Stimulated activated CD8-positive, alpha-beta memory T cell treated with anti-CD3 and anti-CD28 coated beads, Interleukin-15, amount 100 ng/mL, for 4 hours (primary cell): ENCODE data around the gene SLMAP.

Source experiments
- DNase-seq, 2 donors: peaks; one replicate each; pipeline ENCODE4 v3.0.0-alpha.2; 2020; ENCODE audit warnings: low read depth in 2 of 2

Gene SLMAP

DNA sequence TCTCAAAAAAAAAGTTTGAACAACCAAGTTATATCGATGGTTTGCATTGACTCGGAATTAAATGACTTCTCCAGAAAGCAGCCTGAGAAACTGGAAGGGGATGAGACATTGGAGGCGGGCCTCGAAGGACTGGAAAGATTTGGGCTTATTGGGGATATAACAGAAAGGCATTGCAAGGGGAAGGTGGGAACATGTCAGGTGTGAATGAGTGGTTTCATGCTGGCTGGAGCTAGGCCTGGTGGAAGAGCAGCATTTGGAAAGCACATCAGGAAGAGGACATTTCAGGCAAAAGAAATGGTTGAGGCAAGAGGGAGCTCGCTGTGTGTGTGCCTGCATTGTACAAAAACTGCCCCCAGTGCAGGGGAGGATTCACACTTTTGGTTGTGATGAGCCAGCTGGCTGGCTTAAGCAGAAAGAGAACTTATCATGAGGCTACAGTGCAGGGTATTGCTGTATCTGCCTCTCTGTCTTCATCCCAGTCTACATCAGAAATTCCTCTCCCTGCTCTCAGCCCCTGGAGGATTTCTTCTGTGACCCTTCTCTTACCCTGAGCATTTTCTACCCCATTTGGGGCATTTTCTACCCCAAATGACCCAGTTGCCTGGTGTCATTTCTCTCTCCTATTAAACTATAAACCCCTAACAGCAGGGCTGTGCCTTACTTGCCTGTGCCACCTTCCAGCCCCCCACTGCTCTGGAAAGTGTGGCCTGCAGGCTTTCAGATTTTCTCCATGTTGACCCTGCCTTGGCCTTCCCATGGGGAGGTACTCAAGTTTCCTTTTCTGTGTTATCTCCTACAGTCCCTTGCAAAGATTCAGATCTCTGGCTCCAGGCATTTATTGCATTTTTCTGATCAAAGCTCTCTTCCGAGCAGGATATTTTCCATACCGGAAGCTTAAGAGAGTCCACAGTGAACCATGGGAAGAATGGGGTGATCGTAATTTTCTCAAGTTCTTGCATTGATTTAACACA lies 187.7 kb downstream of the SLMAP start:
- no peak for DNase-seq

DNA sequence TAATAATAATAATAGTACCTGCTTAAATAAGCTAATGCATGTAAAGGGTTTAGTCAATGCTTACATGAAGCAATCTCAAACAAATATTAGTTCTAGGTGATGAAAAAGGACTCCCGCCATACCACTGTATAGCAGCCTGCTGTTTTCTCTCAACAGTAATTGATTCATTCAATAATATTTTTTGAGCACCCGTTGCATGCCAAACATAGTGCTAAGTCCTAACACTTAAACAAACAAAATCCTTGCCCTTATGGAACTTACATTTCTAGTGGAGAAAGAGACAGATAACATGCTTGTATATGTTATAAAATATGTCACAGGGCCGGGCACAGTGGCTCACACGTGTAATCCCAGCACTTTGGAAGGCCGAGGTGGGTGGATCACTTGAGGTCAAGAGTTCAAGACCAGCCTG lies 190.9 kb downstream of the SLMAP start:
- DNase-seq: no peak

DNA sequence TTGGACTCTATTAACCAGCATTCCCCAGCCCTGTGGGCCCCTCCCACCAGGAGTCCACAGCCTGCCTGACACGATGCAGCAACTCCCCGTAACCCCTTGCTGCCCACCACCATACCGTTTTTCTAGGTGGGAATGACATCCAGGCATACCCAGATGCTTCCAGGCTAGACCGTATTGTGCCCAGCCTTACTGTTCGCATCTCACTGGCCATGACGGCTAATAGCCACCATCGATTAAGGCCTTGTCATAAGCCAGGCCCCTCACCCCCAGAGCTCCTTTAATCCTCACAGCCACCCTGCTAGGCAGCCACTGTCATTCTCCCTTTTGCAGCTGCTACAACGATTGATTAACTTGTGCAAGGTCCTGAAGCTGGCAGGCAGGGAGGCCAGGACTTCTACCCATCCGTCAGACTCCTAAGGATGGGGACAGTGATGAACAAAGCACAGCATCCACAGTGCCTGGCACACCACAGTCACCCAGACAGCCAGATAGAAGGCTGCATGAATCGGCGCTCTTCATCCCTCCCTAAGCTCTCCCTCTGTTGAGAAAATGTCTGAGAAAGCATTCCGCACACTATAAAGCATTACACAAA lies 192.1 kb downstream of the SLMAP start:
- DNase-seq: no peak

DNA sequence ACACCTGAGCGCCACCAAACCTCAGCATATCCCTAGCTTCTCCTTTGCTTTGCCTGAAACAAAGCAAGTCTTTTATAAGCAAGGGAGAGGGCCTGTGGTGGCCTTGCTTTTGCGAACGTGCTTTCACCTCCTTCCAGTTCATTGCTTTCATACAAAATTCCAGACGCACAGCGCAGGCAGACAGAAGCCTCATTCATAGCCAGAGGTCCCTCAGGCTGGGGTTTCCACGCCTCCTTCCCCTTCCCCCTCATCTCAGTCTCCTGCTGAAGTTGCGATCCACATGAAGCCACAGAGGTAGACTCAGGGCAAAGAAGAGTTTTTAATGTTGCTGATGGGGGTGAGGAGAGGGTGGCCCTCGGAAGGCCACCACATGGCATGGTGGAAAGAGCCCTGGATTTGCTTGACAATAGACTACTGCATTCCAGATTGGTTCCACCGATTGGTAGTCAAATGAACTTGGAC lies 192.7 kb downstream of the SLMAP start:
- no peak for DNase-seq

DNA sequence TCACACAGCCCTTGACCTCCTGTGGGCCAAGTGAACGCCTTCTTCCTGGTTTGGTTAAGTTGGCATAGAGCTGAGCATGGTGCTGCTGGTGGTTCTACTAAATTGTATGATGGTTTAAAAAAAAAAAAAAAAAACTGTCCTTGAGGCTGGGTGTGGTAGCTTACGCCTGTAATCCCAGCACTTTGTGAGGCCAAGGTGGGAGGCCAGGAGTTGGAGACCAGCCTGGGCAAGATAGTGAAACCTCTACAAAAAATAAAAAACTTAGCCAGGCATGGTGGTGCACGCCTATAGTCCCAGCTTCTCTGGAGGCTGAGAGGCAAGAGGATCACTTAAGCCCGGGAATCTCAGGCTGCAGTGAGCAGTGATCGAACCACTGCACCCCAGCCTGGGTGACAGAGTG lies 193.2 kb downstream of the SLMAP start:
- no peak for DNase-seq

DNA sequence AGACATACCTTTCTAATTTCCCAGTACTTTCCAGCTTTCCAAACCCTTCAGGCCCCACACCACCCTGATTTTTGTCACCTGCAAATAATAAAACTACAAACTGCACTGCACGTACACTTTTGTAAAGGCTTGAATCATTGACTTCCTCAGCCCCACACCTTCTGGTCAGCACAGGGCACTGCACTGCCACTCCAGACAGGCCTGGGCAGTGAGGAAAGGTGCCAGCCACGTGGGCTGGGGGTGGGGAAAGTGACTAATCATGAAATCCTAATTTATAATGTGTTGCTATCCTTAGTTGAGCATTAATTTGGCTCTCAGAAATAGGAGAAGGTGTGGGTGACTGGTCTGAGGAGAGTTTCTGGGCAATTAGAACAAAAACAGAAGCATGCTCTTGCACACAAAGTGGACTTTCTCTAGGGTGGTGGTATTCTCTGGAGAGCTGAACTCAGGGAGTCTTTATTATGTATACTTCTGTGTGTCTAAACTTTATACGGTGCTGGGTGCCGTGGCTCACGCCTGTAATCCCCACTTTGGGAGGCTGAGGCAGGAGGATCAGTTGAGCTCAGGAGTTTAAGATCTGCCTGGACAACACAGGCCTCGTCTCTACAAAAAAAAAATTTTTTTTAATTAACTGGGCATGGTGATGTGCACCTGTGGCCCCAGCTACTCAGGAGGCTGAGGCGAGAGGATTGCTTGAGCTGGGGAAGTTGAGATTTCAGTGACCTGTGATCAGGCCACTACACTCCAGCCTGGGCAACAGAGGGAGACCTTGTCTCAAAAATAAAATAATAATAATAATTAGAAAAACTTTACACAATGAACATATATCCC lies 193.9 kb downstream of the SLMAP start:
- DNase-seq: no peak

DNA sequence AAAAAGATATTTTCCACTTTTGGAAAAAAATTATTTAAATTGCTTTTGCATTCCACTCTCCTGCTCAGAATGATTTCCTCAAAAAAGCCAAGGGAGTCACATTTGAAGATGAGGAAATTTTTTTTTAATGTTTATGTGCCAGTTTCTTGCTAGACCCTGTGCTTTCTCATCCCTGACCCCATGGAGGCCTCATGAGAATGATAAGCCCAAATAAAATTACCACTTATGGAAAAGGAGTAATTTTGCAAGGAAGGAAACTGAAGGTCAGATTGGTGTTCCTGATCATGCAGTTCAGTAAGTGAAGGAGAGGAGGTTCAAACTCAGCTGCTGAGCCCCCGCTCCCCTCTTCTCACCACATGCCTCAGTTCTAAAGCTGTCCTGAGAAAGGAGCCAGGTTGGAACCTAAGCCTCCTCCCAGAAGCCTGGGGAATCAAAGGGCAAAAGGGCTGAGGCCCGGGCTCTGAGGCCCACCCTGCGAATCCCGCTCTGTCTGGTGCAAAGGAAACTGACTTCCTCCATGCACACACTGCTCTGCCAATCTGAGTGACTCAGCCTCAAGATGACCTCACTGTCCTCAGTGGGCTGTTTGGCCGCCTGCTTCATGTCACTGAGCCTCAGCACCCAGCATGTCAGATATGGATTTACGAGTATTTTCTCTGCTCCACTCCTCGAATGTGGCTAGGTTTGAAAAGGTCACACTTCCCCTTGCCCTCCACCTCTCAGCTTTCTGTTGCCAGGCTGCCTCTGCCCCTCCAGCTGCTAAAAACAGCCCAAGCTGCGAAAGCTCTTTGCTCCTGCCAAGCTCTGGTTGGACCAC lies 195.2 kb downstream of the SLMAP start:
- no peak for DNase-seq

DNA sequence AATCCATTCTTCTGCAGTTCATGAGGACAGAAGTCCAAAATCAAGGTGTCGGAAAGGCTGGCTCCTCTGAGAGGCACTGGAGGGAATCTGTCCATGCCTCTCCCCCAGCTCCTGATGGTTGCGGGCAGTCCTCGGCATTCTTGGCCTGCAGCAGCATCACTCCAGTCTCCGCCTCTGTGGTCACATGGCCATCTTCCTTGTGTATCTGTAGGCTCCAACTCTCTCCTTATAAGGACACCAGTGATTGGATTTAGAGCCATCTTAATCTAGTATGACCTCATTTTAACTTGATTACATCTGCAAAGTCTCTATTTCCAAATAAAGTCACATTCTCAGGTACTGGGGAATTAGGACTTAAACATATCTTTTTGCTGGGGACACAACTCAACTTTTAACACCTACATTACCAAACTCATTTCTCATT lies 196.1 kb downstream of the SLMAP start:
- no peak for DNase-seq

DNA sequence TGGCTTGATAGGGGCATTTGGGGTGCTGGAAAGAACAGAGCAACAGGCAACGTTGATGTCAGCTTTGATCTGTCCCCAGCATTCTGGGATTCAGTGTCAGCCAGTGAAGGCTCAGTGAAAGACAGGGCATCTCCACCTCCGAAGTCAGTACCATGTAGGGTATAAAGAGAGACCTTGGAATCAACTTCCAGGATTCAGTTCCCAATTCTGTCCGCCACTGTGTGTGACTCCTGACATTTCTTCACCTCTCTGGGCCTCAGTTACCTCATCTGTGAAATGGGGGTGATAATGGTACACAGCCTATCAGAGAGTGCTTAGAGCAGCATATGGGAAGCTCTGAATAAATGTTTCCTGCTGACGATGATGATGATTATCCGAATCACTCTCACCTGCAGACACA lies 196.5 kb downstream of the SLMAP start:
- no peak for DNase-seq

DNA sequence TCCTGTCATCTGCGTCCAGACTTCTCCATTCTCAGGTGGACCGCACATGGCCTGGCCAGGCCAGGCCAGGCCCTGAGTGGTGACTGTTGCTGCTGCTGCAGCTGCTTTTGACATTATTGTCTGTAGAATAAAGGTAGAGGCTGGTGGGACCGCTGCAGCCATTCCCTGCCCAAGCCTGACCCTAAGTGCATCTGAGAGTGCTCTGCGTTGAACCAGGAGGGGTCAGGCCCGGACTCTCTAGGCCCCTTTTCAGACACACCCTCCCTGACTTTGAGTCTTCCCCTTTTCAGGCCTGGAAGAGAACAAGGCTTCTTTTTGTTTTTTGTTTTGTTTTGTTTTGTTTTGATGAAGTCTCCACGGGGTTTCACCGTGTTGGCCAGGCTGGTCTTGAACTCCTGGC lies 197.5 kb downstream of the SLMAP start:
- no peak for DNase-seq

DNA sequence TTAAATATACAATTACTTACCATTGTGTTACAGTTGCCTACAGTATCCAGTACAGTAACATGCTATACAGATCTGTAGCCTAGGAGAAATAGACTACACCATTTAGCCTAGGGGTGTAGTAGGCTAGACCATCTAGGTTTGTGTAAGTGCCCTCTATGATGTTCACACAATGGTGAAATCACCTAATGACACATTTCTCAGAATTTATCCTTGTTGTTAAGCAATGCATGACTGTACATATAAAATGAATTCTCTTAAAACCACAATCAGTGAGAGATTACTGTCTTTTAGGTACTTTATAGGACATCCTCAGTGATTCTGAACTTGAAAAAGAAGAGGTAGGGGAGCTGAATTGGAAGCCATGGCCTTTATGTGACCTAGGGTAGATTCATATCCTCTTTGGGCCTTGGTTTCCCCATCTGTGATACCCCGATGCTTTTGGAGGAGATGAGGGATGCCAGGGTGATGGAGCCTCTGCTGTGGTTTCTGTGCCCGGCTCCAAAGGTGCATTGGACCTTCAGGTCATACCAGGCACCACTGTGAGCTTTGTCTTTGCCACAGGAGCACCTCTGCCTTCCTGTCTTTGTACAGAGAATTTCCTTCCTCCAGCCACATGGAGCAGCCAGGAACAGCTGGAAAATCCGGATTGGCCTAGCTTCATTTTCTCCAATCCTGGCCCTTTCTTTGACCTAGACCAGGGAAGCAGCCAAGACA lies 200.2 kb downstream of the SLMAP start:
- no peak for DNase-seq

DNA sequence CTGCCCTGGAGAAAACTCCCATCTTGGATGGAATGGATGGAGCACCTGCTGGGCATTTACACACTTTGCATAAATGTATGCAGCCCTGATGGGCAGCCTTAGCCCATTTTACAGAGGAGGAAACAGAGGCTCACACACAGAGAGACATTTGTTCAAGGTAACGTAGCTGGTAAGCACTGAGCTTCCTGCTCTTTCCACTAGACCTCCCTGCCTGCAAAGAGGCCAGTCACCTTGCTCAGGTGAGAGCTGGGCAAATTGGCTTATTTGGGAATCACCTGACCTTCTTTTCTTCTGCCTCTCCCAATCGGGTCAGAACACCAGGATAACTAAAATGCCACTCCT lies 200.7 kb downstream of the SLMAP start:
- no peak for DNase-seq

DNA sequence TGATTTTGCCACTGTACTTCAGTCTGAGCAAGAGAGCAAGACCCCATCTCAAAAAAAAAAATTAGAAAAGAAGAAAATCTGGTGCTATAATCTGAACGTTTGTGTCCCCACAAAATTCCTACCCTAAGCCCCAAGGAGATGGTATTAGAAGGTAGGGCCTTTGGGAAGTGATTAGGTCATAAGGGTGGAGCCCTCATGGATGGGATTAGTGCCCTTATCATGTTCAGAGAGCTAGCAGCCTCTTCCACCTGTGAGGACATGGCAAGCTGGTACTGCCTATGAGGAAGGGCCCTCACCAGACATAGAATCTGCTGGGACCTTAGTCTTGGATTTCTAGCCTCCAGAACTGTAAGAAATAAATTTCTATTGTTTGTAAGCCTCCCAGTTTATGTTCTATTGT lies 201.7 kb downstream of the SLMAP start:
- DNase-seq: no peak

DNA sequence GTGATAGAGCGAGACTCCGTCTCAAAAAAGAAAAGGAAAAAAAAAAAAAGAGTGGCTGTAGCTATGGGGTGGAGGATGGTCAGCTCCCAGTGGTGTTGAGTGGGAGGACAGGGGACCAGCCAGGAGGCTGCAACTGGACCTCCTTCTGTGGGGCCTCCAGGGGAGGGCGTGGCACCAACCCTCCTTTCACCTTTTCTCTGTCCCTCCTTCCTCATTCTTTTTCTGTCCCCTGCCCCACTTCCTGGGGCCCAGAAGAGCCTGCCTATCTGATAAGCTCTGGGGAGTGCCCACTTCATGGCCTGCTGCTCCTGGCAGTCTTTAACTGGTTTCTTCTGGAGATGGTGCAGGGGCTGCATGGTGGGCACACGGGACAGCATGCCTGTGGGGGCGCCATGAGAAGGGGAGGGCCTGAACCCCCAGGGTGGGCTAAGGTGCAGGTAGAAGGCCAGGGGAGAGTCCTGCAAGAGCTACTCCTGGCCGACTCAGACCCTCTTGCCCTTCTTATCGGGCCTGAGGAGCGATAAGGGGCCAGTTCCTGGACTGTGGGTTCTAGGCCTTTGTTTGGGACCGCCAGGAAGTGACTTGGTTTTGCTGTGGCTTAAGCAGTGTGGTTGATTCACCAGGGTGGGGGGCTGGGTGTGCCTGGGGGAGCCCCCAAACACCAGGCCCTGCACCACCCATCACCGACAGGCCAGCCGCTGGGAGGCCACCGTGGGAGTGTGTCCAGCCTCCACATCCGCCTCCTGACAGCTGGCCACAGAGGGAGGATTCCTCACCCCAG lies 202.7 kb downstream of the SLMAP start:
- DNase-seq: no peak

DNA sequence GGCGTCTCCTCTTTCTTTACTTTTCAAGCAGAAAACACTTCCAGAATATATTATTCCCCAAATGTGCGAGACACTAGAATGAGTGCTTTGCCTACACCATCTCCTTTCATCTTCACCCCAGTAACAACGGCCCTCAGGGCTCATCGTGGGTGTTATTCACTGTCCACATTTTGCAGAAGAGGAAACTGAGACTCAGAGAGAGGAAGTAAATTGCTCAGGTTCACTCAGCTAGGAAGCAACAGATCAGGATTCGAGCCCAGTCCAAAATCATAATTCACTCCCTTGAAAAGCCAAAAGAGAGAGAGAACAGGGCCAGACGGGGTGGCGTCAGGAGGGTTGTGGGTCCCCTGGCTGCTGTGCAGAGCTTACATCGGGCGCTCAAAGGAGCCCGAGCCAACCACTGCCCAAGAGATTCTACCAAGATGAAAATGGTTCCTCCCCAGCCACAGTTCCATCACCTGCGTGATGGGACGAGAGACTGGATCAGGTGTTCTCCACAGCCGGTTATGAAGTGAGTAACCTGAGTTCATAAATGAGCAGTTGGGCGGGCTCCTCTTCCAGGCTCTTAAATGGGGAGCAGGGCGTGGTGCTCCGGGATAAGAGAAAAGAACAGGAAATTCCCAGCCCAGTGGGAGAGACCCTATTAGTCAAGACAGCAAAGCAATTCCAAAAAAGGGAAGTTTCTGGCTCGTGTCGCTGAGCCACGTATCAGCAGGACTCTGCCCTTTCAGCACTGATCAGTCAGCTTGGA lies 203.5 kb downstream of the SLMAP start:
- DNase-seq: no peak

DNA sequence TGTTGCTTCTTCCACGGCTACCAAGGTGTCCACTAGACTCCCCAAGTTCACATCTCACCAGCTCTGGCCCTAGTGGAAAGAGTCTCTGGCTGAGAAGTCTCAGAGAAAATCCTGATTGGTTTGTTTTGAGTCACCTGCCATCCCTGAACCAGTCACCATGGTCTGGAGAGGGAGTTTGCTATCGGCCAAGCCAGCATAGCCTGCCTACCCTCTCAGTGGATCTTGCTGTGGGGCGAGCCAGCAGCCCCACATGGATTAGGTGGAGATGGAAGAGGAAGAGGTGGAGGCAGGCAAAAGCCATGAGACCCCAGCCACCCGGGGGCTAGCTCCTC lies 204.0 kb downstream of the SLMAP start:
- DNase-seq: no peak

DNA sequence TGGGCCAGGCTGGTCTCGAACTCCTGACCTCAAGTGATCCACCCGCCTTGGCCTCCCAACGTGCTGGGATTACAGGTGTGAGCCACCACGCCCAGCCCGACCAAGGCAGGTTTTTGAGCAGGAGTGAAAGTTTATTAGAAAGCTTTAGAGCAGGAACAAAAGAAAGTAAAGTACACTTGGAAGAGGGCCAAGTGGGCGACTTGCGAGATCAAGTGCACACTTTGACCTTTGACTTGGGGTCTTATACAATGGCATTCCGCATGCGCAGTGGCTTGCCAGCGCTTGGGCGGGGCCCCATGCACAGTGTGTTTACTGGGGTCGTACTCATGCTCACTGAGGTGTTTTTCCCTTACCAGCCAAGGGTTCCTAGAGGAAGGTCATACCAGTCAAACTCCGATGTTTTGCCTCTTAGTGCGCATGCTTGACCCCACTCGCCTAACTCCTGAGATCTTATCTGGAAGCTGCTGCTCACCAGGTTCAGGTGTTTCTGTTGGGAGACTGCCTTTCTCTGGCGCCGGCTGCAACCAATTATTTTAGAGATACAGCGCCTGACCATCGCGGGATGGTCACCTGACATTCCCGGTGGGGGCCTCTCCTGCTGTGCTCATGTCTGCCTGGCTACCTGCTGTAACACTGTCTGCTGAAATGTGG lies 205.2 kb downstream of the SLMAP start:
- DNase-seq: no peak

DNA sequence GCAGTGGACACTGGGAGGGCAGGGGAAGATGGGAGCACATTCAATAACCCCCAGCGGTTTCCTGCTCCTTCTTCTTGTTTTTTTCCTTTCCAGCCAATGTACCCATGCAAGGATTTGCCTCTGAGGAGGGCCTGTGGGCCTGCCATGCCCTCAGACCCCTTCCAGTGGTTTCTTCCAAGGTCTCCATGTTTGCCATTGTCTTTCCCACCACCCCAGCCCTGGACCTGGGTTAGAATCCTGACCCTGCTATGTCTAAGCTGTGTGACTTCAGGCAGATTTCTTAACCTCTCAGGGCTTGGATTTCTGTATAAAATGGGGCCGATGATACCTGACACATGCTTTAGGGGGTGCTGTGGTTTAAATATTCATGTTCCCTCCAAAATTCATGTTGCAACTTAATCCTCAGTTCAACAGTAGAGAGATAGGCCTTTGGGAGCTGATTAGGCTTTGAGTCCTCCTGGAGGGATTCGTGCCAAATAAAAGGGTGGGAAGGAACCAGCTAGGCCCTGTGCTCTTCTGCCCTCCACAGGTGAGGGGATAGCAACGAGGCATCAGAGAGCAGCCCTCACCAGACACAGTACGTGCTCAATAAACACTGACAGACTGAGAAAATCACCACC lies 205.8 kb downstream of the SLMAP start:
- no peak for DNase-seq

DNA sequence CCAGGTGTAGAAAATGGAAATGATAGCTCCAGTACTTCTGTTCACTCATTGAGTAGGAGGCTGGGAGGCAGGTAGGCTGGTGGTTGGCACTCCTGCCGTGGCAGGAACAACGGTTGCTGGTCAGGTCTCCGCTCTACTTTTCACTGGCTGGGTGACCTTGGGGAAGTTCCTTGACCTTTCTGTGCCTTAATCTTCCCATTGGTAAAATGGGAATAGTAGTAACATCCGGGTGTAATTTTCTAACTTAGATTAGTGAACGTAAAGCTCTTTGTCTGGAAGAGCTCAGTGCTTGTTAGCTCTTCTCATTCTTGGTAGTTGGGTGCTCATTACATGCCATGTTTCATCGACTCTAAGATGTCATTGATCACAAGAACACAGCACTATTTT lies 206.3 kb downstream of the SLMAP start:
- DNase-seq: no peak
